DOHH2 (cell line): Measurements from ENCODE around the gene UBE4B.
"Not testable (repeated sequence)": the region's sequence is repeated elsewhere in the genome, so short reads cannot be mapped to it uniquely, and the experiment has no call there.

ENCODE experiments used
- EZH2phosphoT487 ChIP-seq: fragments of 200-600 bp; sonication (generic); IDR thresholded peaks from 2 replicates; pipeline ENCODE4 v1.6.1; 2017; ENCODE audit warnings: borderline replicate concordance, mild to moderate bottlenecking, antibody characterized with exemption, low read length, moderate library complexity, mixed read lengths
- TF ChIP-seq, protein P1 (sequence below): fragments of 200-600 bp; sonication (generic); IDR thresholded peaks from one replicate; pipeline ENCODE4 v1.5.1; 2014; ENCODE audit warnings: antibody characterized with exemption, mild to moderate bottlenecking, low read depth, low read length; ENCODE audit not compliant: poor library complexity, severe bottlenecking

DNA sequence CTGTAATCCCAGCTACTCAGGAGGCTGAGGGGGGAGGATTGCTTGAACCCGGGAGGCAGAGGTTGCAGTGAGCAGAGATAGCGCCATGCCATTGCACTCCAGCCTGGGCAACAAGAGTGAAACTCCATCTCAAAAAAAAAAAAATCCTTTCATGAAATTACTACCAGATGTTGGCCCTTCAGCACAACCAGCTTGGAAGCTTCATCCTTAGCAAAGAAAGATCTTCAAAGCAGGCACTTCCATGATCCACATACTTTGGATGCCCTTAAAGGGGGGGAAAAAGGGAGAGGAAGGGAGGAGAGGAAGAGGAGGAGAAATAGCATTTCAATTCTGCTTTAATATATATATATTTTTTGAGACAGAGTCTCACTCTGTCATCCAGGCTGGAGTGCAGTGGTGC lies 12.1 kb upstream of the UBE4B start:
- TF ChIP-seq, protein P1, sequence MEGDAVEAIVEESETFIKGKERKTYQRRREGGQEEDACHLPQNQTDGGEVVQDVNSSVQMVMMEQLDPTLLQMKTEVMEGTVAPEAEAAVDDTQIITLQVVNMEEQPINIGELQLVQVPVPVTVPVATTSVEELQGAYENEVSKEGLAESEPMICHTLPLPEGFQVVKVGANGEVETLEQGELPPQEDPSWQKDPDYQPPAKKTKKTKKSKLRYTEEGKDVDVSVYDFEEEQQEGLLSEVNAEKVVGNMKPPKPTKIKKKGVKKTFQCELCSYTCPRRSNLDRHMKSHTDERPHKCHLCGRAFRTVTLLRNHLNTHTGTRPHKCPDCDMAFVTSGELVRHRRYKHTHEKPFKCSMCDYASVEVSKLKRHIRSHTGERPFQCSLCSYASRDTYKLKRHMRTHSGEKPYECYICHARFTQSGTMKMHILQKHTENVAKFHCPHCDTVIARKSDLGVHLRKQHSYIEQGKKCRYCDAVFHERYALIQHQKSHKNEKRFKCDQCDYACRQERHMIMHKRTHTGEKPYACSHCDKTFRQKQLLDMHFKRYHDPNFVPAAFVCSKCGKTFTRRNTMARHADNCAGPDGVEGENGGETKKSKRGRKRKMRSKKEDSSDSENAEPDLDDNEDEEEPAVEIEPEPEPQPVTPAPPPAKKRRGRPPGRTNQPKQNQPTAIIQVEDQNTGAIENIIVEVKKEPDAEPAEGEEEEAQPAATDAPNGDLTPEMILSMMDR, result not testable (repeated sequence)
- not testable (repeated sequence) for TF ChIP-seq EZH2phosphoT487
